DND-41 (cell line): Measurements from ENCODE around the gene DHX58.

Experiments used
- EZH2 ChIP-seq: IDR thresholded peaks from 3 replicates; pipeline ENCODE4 v1.6.1; 2012; ENCODE audit warnings: borderline replicate concordance, low read depth, mild to moderate bottlenecking, moderate library complexity, low read length, inconsistent platforms; ENCODE audit not compliant: severe bottlenecking
- TF ChIP-seq, protein P1 (sequence below): IDR thresholded peaks from 2 replicates; pipeline ENCODE4 v1.5.1; 2012; ENCODE audit warnings: borderline replicate concordance, low read length, moderate library complexity, mild to moderate bottlenecking; ENCODE audit not compliant: poor library complexity, severe bottlenecking; ENCODE audit errors: extremely low read depth

DNA sequence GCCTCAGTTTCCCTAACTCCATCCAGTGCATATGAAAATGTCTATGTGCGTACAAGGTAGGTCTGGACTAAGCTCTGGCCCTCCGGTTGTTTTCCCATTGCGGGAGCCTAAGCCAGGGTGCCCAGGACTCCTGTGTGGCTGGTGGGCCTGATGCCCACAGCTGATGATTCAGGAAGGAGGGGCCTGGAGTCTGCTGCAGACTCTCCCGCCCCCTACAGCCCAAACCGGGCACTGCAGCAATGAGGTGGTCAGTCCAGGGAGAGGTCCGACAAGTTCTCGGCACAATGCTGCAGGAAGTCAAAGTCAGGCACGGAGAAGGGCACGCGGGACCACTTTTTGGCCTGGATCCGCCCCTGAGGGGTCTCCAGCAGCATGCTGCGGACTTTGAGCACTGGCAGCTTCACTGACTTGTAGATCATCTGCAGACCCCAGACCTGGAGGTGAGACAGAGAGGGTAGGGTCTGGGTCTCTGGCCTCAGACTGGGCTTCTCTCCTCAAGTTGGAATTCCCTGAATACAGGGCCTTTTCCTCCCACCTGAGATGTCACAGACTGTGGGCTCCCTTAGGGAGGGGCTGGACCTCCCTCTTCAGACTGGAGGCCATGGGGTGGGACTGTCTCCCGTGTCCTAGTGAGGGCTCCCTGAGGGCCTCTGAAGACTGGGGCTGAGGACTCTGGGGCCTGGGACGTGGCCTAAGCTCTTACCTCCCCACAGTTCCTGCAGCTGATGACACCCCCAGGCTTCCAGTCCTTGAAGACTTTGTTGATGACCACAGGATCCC is 10.8 kb downstream of the DHX58 start:
- TF ChIP-seq, protein P1, sequence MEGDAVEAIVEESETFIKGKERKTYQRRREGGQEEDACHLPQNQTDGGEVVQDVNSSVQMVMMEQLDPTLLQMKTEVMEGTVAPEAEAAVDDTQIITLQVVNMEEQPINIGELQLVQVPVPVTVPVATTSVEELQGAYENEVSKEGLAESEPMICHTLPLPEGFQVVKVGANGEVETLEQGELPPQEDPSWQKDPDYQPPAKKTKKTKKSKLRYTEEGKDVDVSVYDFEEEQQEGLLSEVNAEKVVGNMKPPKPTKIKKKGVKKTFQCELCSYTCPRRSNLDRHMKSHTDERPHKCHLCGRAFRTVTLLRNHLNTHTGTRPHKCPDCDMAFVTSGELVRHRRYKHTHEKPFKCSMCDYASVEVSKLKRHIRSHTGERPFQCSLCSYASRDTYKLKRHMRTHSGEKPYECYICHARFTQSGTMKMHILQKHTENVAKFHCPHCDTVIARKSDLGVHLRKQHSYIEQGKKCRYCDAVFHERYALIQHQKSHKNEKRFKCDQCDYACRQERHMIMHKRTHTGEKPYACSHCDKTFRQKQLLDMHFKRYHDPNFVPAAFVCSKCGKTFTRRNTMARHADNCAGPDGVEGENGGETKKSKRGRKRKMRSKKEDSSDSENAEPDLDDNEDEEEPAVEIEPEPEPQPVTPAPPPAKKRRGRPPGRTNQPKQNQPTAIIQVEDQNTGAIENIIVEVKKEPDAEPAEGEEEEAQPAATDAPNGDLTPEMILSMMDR, result peak; percentile 87
- no peak for TF ChIP-seq EZH2
